BJ (cell line): Measurements from ENCODE around the gene BICC1. TPM values are rescaled to one million over a fixed set of nuclear protein-coding genes. Genes with fewer than 3 reads are reported as not detected.
"Not testable (repeated sequence)": the region's sequence is repeated elsewhere in the genome, so short reads cannot be mapped to it uniquely, and the experiment has no call there.

Source experiments
- CTCF ChIA-PET: fragments of 350-600 bp; formaldehyde crosslinking; extraction: SDS; loops from one replicate; lab custom pipeline; 2021; ENCODE audit warnings: antibody characterized with exemption, inconsistent platforms; lab: Yijun Ruan, JAX
- POLR2A ChIA-PET: fragments of 300-600 bp; sonication (Branson Sonifier 250); formaldehyde crosslinking; extraction: SDS; loops from one replicate; lab custom pipeline; 2021; ENCODE audit warnings: antibody characterized with exemption; lab: Charles Lee
- DNase-seq: peaks from one replicate; pipeline ENCODE4 v3.0.0-alpha.2; 2011; ENCODE audit warnings: low read depth
- H3K27me3 ChIP-seq: 2 replicates; pipeline ENCODE4 v1.6.0; 2011; ENCODE audit warnings: low read length; ENCODE audit not compliant: control insufficient read depth, insufficient read depth
- H3K36me3 ChIP-seq: 2 replicates; pipeline ENCODE4 v1.5.1; 2011; ENCODE audit warnings: low read length; ENCODE audit not compliant: control insufficient read depth, insufficient read depth
- H3K4me3 ChIP-seq: 2 replicates; pipeline ENCODE4 v1.5.1; 2011; ENCODE audit warnings: low read depth, mild to moderate bottlenecking, control low read depth, low read length
- polyA plus RNA-seq: library from polyadenylated mRNA; depleted of rRNA; stranded (reverse); fragments of >200 nt; gene quantifications from 2 replicates; pipeline ENCODE4 v1.2.3, GENCODE V29; 2011
- TF ChIP-seq, protein P1 (sequence below): IDR thresholded peaks from 2 replicates; pipeline ENCODE4 v1.5.1; 2011; ENCODE audit warnings: low read depth, mild to moderate bottlenecking, control low read depth, inconsistent platforms, low read length, moderate library complexity; ENCODE audit not compliant: insufficient read depth

Gene BICC1
- polyA plus RNA-seq, 1 experiment, result 27.0 TPM

DNA sequence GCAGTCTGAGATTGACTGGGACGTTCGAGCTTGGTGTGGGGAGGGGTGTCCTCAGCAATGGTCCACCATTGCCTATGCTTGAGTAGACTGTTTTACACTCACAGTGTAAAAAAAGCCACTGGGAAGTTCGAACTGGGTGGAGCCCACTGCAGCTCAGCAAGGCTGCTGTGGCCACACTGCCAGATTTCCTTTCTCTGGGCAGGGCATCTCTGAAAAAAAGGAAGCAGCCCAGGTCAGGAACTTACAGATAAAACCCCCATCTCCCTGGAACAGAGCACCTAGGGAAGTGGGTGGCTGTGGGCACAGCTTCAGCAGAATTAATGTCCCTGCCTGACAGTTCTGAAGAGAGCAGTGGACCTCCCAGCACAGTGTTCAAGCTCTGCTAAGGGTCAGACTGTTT, 80.3 kb downstream of the BICC1 start:
- Histone ChIP-seq H3K4me3 (no peak overlapping the region), H3K36me3 (peaks cover 8% of the 10 kb centered on the region), H3K27me3 (no peaks in the 10 kb centered on the region)
- ChIA-PET POLR2A (no interaction called here), CTCF (no interaction called here)
- no peak for DNase-seq
- TF ChIP-seq, protein P1, sequence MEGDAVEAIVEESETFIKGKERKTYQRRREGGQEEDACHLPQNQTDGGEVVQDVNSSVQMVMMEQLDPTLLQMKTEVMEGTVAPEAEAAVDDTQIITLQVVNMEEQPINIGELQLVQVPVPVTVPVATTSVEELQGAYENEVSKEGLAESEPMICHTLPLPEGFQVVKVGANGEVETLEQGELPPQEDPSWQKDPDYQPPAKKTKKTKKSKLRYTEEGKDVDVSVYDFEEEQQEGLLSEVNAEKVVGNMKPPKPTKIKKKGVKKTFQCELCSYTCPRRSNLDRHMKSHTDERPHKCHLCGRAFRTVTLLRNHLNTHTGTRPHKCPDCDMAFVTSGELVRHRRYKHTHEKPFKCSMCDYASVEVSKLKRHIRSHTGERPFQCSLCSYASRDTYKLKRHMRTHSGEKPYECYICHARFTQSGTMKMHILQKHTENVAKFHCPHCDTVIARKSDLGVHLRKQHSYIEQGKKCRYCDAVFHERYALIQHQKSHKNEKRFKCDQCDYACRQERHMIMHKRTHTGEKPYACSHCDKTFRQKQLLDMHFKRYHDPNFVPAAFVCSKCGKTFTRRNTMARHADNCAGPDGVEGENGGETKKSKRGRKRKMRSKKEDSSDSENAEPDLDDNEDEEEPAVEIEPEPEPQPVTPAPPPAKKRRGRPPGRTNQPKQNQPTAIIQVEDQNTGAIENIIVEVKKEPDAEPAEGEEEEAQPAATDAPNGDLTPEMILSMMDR, result no peak

DNA sequence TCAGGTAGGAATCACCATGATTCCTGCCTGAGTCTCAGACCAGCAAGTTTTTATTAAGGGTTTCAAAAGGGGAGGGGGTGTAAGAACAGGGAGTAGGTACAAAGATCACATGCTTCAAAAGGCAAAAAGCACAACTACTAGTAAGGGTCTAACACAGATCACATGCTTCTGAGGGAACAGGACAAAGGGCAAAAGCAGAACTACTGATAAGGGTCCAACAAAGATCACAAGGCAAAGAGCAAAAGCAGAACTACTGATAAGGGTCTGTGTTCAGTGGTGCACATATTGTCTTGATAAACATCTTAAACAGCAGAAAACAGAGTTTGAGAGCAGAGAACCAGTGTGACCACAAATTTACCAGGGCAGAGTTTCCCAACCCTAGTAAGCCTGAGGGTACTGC, 84.5 kb downstream of the BICC1 start:
- H3K27me3 ChIP-seq, POLR2A ChIA-PET, H3K36me3 ChIP-seq, DNase-seq, CTCF ChIA-PET, H3K4me3 ChIP-seq: not testable (repeated sequence)

DNA sequence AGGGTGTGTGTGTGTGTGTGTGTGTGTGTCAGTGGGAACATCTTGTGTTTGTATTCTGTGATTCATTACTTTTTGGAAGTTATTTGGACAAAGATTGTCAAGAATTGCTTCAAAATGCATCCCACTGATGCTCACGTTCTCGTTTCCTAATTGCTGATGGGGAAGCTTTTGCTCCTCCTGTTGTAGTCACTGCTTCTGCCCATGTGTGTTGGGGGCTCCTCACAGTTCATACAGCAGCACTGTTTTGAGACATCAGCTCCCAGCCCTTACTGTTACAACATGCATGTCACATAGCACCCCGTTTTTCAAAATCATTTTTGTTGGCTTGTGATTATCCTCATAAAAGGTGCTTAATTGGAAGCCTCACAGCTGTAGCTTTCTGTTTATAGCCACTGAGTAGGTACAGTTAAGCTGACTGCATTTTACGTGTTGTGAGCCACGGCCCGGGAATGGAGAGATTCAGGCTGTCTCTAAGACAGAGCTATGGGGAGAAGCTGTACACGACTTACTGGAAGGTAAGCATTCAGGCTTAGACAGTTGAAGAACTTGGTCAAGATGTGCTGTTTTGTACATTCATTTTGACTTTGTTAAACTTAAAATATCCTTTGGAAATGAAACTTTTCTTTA, 87.4 kb downstream of the BICC1 start:
- H3K4me3 ChIP-seq, result no peak overlapping the region
- TF ChIP-seq, protein P1, result no peak
- POLR2A ChIA-PET, result interaction anchor here (0.7 kb wide), 1 partner anchor 162 kb away, joined by 10 read pairs; no protein-coding TSS in a partner anchor
- DNase-seq, result no peak
- H3K27me3 ChIP-seq, result no peaks in the 10 kb centered on the region
- CTCF ChIA-PET, result interaction anchor here (1.1 kb wide), 1 partner anchor 69 kb away, joined by 4 read pairs; no protein-coding TSS in a partner anchor
- no peaks in the 10 kb centered on the region for H3K36me3 ChIP-seq

DNA sequence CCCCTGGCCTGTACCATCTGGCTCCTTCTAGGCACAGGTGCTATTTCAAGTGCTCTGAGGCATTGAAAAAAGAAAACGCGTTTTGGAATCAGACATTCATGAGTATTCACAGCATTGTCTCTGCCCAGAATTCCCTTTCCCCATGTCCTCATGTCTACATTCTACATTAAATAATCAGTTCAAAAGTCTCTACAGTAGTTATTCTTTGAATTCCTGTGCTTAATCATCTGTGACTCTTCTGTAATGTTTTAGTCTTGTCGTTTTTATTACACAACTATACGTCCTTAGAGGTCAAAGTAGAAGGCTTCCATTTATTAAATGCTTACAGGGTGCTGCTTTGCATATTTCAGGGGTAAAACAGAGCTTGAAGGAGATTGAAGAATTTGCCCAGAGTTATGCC, 95.7 kb downstream of the BICC1 start:
- Histone ChIP-seq H3K27me3 (no peaks in the 10 kb centered on the region), H3K4me3 (no peak overlapping the region), H3K36me3 (no peaks in the 10 kb centered on the region)
- TF ChIP-seq, protein P1, result no peak
- CTCF ChIA-PET, result interaction anchor here (1.5 kb wide), 1 partner anchor 196 kb away, joined by 4 read pairs; no protein-coding TSS in a partner anchor
- POLR2A ChIA-PET, result no interaction called here
- DNase-seq, result no peak

DNA sequence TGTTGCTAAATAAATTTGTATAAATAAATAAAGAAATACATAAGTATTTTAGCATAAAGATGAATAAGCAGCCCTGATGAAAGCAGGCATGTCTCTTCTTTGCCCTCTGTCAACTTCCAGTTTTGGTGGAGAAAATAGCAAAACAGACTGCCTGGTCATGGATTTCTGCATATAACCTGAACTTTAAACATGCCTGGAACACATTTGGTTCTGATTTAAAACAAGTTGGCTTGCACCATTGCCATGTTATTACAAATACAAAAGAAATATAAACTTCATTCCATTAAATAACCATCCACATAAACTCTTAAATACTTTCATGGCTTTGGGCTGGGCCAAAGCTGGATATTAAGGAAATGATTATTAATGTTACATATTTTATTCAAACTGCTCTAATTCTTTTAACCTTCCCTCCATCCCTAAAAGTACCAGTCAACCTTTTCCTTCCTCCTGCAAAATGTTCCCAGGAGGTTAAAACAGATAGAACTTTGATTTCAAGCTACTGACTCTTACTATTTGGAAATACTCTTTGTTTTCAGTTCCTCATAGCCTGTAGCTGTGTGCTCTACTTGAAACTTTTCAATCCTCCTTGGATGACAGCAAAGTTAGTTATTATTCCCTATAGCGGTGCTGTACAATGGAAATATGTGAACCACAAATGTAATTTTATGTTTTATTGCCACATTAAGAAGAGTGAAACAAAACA, 96.3 kb downstream of the BICC1 start:
- Histone ChIP-seq H3K36me3 (no peaks in the 10 kb centered on the region), H3K27me3 (no peaks in the 10 kb centered on the region), H3K4me3 (no peak overlapping the region)
- no peak for DNase-seq
- POLR2A ChIA-PET, result no interaction called here
- CTCF ChIA-PET, result interaction anchor here (1.0 to 1.5 kb wide), 3 partner anchors 33 to 197 kb away, joined by 3 to 4 read pairs (median 4); no protein-coding TSS in a partner anchor
- TF ChIP-seq, protein P1, result no peak
